Measurements from ENCODE around the gene MUC6. TPM values are rescaled to one million over a fixed set of nuclear protein-coding genes. Genes with fewer than 3 reads are reported as not detected.

Gene MUC6
- polyA plus RNA-seq, 1 of the 3 experiments (the other 2 are of a cell fraction), result not detected

- TF ChIP-seq ZBTB33 (IDR thresholded peaks at IDR 0.05; ENCODE audit: borderline replicate concordance, low read depth), result no peak
- no peak for TF ChIP-seq MEF2A (IDR thresholded peaks at IDR 0.05; ENCODE audit: borderline replicate concordance, low read depth)
- TF ChIP-seq REST (IDR thresholded peaks at IDR 0.05; ENCODE audit: low read depth, low read length), result no peak
- no peak for TF ChIP-seq TAF1 (IDR thresholded peaks at IDR 0.05; ENCODE audit: borderline replicate concordance, low read depth, low read length)
Observed at GRCh38 chr11:1070594-1071462, 34.3 kb upstream of the MUC6 start (continued).

- Histone ChIP-seq H3K36me3 (replicated peaks in 1 of 2; ENCODE audit: control insufficient read depth in 1 of 2, insufficient read depth in 2 of 2, low read length in 1 of 2) (no peaks in the 10 kb centered on the region), H3K79me2 (ENCODE audit: insufficient read depth) (no peaks in the 10 kb centered on the region), H3K4me2 (no peak overlapping the region), H3K27ac (ENCODE audit: low read depth in 2 of 2, low read length in 1 of 2) (no peak overlapping the region), H3F3A (replicated peaks; ENCODE audit: insufficient read depth) (no peaks in the 10 kb centered on the region), H4K20me1 (ENCODE audit: insufficient read depth) (no peaks in the 10 kb centered on the region), H3K4me1 (ENCODE audit: control insufficient read depth in 1 of 2, insufficient read depth in 2 of 2, low read depth in 1 of 2, low read length in 1 of 2) (peaks cover 0 to 5% of the 10 kb centered on the region in 2 experiments; a peak in 1 of 4 replicates), H3K9me3 (no peaks in the 10 kb centered on the region), H3K9me2 (no peaks in the 10 kb centered on the region), H2AFZ (ENCODE audit: low read depth) (no peak overlapping the region), H3K9ac (no peak overlapping the region), H3K4me3 (ENCODE audit: low read depth in 2 of 2, low read length in 1 of 2) (no peak overlapping the region), H3K27me3 (ENCODE audit: insufficient read depth) (no peaks in the 10 kb centered on the region; the same call in 1 of the 2 replicates)
- ChIA-PET CTCF (no interaction called here), POLR2A (no interaction called here)
- no peak for TF ChIP-seq CTCF (IDR thresholded peaks at IDR 0.05)
- TF ChIP-seq CHD2 (IDR thresholded peaks at IDR 0.05; ENCODE audit: low read length, partially characterized antibody), result no peak
- TF ChIP-seq USF1 (IDR thresholded peaks at IDR 0.05; ENCODE audit: borderline replicate concordance, low read depth), result no peak
- no peak for TF ChIP-seq TEAD4 (IDR thresholded peaks at IDR 0.05; ENCODE audit: borderline replicate concordance, insufficient read depth)
- no peak for TF ChIP-seq EZH2phosphoT487 (IDR thresholded peaks at IDR 0.05; ENCODE audit: borderline replicate concordance, low read depth)
- no peak for TF ChIP-seq ELF1 (IDR thresholded peaks at IDR 0.05)
- TF ChIP-seq YY1 (IDR thresholded peaks at IDR 0.05; ENCODE audit: low read depth), result no peak
- no peak for TF ChIP-seq POLR2AphosphoS5 (IDR thresholded peaks at IDR 0.05; ENCODE audit: low read depth, low read length)
- no peak for TF ChIP-seq RFX5 (IDR thresholded peaks at IDR 0.05; ENCODE audit: low read length)
- no peak for TF ChIP-seq RAD21 (IDR thresholded peaks at IDR 0.05; ENCODE audit: low read length)
- TF ChIP-seq IRF3 (IDR thresholded peaks at IDR 0.05; ENCODE audit: low read depth, low read length), result no peak
- no peak for TF ChIP-seq FOXM1 (IDR thresholded peaks at IDR 0.05; ENCODE audit: low read depth)
- TF ChIP-seq SIN3A (IDR thresholded peaks at IDR 0.05; ENCODE audit: borderline replicate concordance, low read depth, low read length), result no peak
- DNase-seq, result no peak
Observed at GRCh38 chr11:1069740-1070139, 33.2 kb upstream of the MUC6 start.

Data from SK-N-SH (cell line).